HG02885 (cell line): ENCODE data around the gene MTUS2.
"Not testable (repeated sequence)": the region's sequence is repeated elsewhere in the genome, so short reads cannot be mapped to it uniquely, and the experiment has no call there.

ENCODE experiments used
- ATAC-seq: cut with Tn5 transposase; IDR thresholded peaks from one replicate; pipeline ENCODE4 v1.9.1; 2021; ENCODE audit warnings: mild to moderate bottlenecking; ENCODE audit not compliant: unreplicated experiment, poor library complexity

MTUS2 gene

GRCh38 chr13:28954810-28955209 lies 134.7 kb downstream of the MTUS2 start:
- ATAC-seq = no peak

- no peak for ATAC-seq
Observed at GRCh38 chr13:28955264-28955966, 135.3 kb downstream of the MTUS2 start.

- no peak for ATAC-seq
Observed at GRCh38 chr13:28958018-28958417, 137.9 kb downstream of the MTUS2 start.

GRCh38 chr13:28958441-28958840 lies 138.3 kb downstream of the MTUS2 start:
- no peak for ATAC-seq

GRCh38 chr13:28964052-28964451 lies 143.9 kb downstream of the MTUS2 start:
- no peak for ATAC-seq

GRCh38 chr13:28964803-28965202 lies 144.7 kb downstream of the MTUS2 start:
- ATAC-seq = no peak

- ATAC-seq = no peak
Observed at GRCh38 chr13:28967029-28967915, 147.1 kb downstream of the MTUS2 start.

- no peak for ATAC-seq
Observed at GRCh38 chr13:28976195-28976594, 156.1 kb downstream of the MTUS2 start.

- no peak for ATAC-seq
Observed at GRCh38 chr13:28976636-28977035, 156.5 kb downstream of the MTUS2 start.

GRCh38 chr13:28978574-28978973 lies 158.4 kb downstream of the MTUS2 start:
- ATAC-seq = no peak

- no peak for ATAC-seq
Observed at GRCh38 chr13:28981530-28981929, 161.4 kb downstream of the MTUS2 start.

GRCh38 chr13:28983641-28984040 lies 163.5 kb downstream of the MTUS2 start:
- no peak for ATAC-seq

- no peak for ATAC-seq
Observed at GRCh38 chr13:28984326-28984725, 164.2 kb downstream of the MTUS2 start.

GRCh38 chr13:28984825-28985224 lies 164.7 kb downstream of the MTUS2 start:
- no peak for ATAC-seq

GRCh38 chr13:28990378-28990777 lies 170.2 kb downstream of the MTUS2 start:
- not testable (repeated sequence) for ATAC-seq

GRCh38 chr13:28991764-28992163 lies 171.6 kb downstream of the MTUS2 start:
- ATAC-seq = no peak

GRCh38 chr13:29000826-29001225 lies 180.7 kb downstream of the MTUS2 start:
- ATAC-seq = no peak

- ATAC-seq = no peak
Observed at GRCh38 chr13:29005035-29005762, 185.1 kb downstream of the MTUS2 start.

GRCh38 chr13:29005763-29006120 lies 185.6 kb downstream of the MTUS2 start:
- ATAC-seq = no peak

- ATAC-seq = no peak
Observed at GRCh38 chr13:29006359-29006850, 186.3 kb downstream of the MTUS2 start.

- no peak for ATAC-seq
Observed at GRCh38 chr13:29008296-29008695, 188.2 kb downstream of the MTUS2 start.
